Endothelial cell of umbilical vein (primary cell): ENCODE data around the gene CDH15. TPM values are rescaled to one million over a fixed set of nuclear protein-coding genes. Genes with fewer than 3 reads are reported as not detected.

ENCODE experiments used
- BruUV-seq: library from RNA; stranded (reverse); fragments of 400-500 nt; replicated peaks from 2 replicates; lab custom pipeline; 2021; lab: Mats Ljungman, UMichigan
- CTCF ChIA-PET: fragments of 300-600, 350-600 bp; sonication (Branson Sonifier 250); formaldehyde crosslinking; loops from one replicate; lab custom pipeline; 2021; ENCODE audit warnings: antibody characterized with exemption, inconsistent platforms; lab: Charles Lee
- POLR2A ChIA-PET: fragments of 300-600, 350-600 bp; sonication (Branson Sonifier 250); formaldehyde crosslinking; loops from one replicate; lab custom pipeline; 2021; ENCODE audit warnings: antibody characterized with exemption, inconsistent platforms; lab: Charles Lee
- DNase-seq: peaks from one replicate; pipeline ENCODE4 v3.0.0-alpha.2; 2011; ENCODE audit warnings: low read depth, low spot score
- FAIRE-seq: peaks from 2 replicates; lab custom pipeline; 2011; peaks lifted over from hg19 to GRCh38; lab: Jason Lieb, UNC
- H2AFZ ChIP-seq: 2 replicates; pipeline ENCODE4 v1.6.0; 2012; ENCODE audit warnings: low read depth, low read length, control low read depth, inconsistent platforms
- H3K27ac ChIP-seq: 2 replicates; pipeline ENCODE4 v1.5.1; 2011; ENCODE audit warnings: low read depth, mild to moderate bottlenecking, control low read depth, low read length, moderate library complexity; ENCODE audit not compliant: insufficient read depth
- H3K27me3 ChIP-seq, 2 experiments: 2 replicates each; pipeline versions ENCODE4 v1.6.0 to v1.6.1; 2011; ENCODE audit warnings: low read length in 2 of 2, mixed read lengths in 1 of 2; ENCODE audit not compliant: control insufficient read depth in 2 of 2, insufficient read depth in 2 of 2
- H3K36me3 ChIP-seq, 2 experiments: 2 replicates in 1 of 2; 3 replicates in 1 of 2; pipeline ENCODE4 v1.5.1; 2011; ENCODE audit warnings: low read length in 2 of 2, mild to moderate bottlenecking in 1 of 2, moderate library complexity in 1 of 2; ENCODE audit not compliant: control insufficient read depth in 2 of 2, insufficient read depth in 2 of 2; ENCODE audit errors: extremely low read depth in 1 of 2
- H3K4me1 ChIP-seq: 3 replicates; pipeline ENCODE4 v1.5.1; 2011; ENCODE audit warnings: mild to moderate bottlenecking, low read length; ENCODE audit not compliant: control insufficient read depth, insufficient read depth; ENCODE audit errors: extremely low read depth
- H3K4me2 ChIP-seq: 2 replicates; pipeline ENCODE4 v1.6.1; 2011; ENCODE audit warnings: low read length, control low read depth, mixed read lengths; ENCODE audit not compliant: insufficient read depth
- H3K4me3 ChIP-seq, 3 experiments: fragments of 200-600 bp in 1 of 3; sonication (generic), shearing (Covaris generic) in 1 of 3; replicated peaks in 1 of 3; 2 replicates each; pipeline ENCODE4 v1.5.1; 2011 to 2016; ENCODE audit warnings: control low read depth in 3 of 3, low read length in 3 of 3, mild to moderate bottlenecking in 2 of 3, inconsistent platforms in 1 of 3, low read depth in 1 of 3, moderate library complexity in 1 of 3; ENCODE audit not compliant: insufficient read depth in 1 of 3
- H3K79me2 ChIP-seq: 2 replicates; pipeline ENCODE4 v1.6.0; 2012; ENCODE audit warnings: low read length, inconsistent platforms; ENCODE audit not compliant: control insufficient read depth, insufficient read depth
- H3K9ac ChIP-seq: replicated peaks from 2 replicates; pipeline ENCODE3; 2011; ENCODE audit warnings: low read length, control low read depth; ENCODE audit not compliant: insufficient read depth; ENCODE audit errors: extremely low read depth
- H3K9me1 ChIP-seq: replicated peaks from 3 replicates; pipeline ENCODE4 v1.6.0; 2011; ENCODE audit warnings: mild to moderate bottlenecking, low read length; ENCODE audit not compliant: control insufficient read depth, insufficient read depth; ENCODE audit errors: extremely low read depth
- H3K9me3 ChIP-seq: replicated peaks from 2 replicates; pipeline ENCODE4 v1.5.1; 2012; ENCODE audit warnings: low read length, inconsistent platforms; ENCODE audit not compliant: control insufficient read depth, insufficient read depth
- H4K20me1 ChIP-seq: replicated peaks from 2 replicates; pipeline ENCODE3; 2011; ENCODE audit warnings: mild to moderate bottlenecking, low read length; ENCODE audit not compliant: control insufficient read depth, insufficient read depth; ENCODE audit errors: extremely low read depth
- EZH2 ChIP-seq: IDR thresholded peaks from 2 replicates; pipeline ENCODE4 v1.6.1; 2012; ENCODE audit warnings: borderline replicate concordance, low read depth, mild to moderate bottlenecking, moderate library complexity, low read length, inconsistent platforms; ENCODE audit not compliant: severe bottlenecking
- FOS ChIP-seq: IDR thresholded peaks from 2 replicates; pipeline ENCODE4 v1.6.1; 2011; ENCODE audit warnings: mild to moderate bottlenecking, low read length, moderate library complexity, borderline replicate concordance; ENCODE audit not compliant: insufficient read depth
- JUN ChIP-seq: IDR thresholded peaks from 2 replicates; pipeline ENCODE4 v1.6.1; 2011; ENCODE audit warnings: borderline replicate concordance, low read depth; ENCODE audit not compliant: insufficient read length, insufficient read depth
- MYC ChIP-seq: IDR thresholded peaks from one replicate; pipeline ENCODE4 v1.6.1; 2011; ENCODE audit warnings: mild to moderate bottlenecking, low read depth, low read length
- POLR2A ChIP-seq: IDR thresholded peaks from 2 replicates; pipeline ENCODE4 v1.6.1; 2012; ENCODE audit warnings: low read depth, mild to moderate bottlenecking, control low read depth, low read length
- POLR2AphosphoS5 ChIP-seq: IDR thresholded peaks from 2 replicates; pipeline ENCODE4 v1.6.1; 2012; ENCODE audit warnings: low read depth, mild to moderate bottlenecking, control low read depth, low read length, moderate library complexity; ENCODE audit not compliant: insufficient read depth
- dilution Hi-C: fragments of 300-500 bp; cut with MboI; formaldehyde crosslinking; loops from one replicate; pipeline ENCODE4 v1.15.0; 2019; ENCODE audit warnings: low sequenced_read_pairs; ENCODE audit not compliant: extremely low pct_ligation_motif_present
- intact Hi-C: fragments of 100-400 bp; cut with micrococcal nuclease; formaldehyde crosslinking; loops from one replicate; pipeline ENCODE4 v1.10.0; 2022
- polyA plus RNA-seq, 4 experiments: library from polyadenylated mRNA; depleted of rRNA in 3 of 4; stranded (reverse) in 3 of 4; unstranded in 1 of 4; fragments of >200 nt; gene quantifications; 2 replicates each; pipeline versions ENCODE4 v1.2.1 to v1.2.3, GENCODE V29; 2011 to 2012; ENCODE audit warnings: missing spikeins in 1 of 4
- total RNA-seq: library from RNA; stranded (reverse); gene quantifications from 2 replicates; pipeline ENCODE4 v1.2.3, GENCODE V29; 2021
- TF ChIP-seq, protein P1 (sequence below), 2 donors: IDR thresholded peaks; 1 replicate in 1 of 2; 2 replicates in 1 of 2; pipeline ENCODE4 v1.5.1; 2011; ENCODE audit warnings: low read length in 2 of 2, mild to moderate bottlenecking in 2 of 2, moderate library complexity in 2 of 2, control low read depth in 1 of 2, inconsistent platforms in 1 of 2, low read depth in 1 of 2; ENCODE audit not compliant: insufficient read depth in 1 of 2; ENCODE audit errors: extremely low read depth in 1 of 2
- TF ChIP-seq, protein P2 (sequence below): IDR thresholded peaks from 2 replicates; pipeline ENCODE4 v1.6.1; 2011; ENCODE audit not compliant: insufficient read depth, insufficient read length

Gene CDH15
- total and polyA plus RNA-seq, 2 donors (not counting 3 experiments of a cell fraction or from before 2014, with no cell fraction given) = 0.44 TPM; not detected in 1

DNA sequence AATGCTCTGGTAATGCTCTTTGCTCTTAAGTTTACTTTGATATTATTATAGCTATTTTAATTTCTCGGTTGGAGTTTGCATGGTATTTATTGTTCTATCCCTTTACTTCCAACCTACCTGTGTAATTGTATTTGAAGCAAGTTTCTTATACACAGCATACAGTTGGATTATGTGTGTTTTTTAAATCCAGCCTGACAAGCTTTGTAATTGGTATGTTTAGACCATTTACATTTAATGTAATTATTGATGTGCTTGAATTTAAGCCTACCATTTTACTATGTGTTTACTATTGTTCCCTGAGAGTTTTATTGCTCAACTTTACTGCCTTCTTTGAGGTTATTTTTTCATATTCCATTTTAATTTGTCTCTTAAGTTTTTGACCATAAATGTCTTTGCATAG is 42.2 kb upstream of the CDH15 start:
- dilution Hi-C loops (loop anchor here (25.0 kb wide), 1 partner anchor 167 kb away; no protein-coding TSS in a partner anchor), intact Hi-C loops (no loop called here)
- ChIA-PET POLR2A (no interaction called here), CTCF (interaction anchor here (1.0 kb wide), 1 partner anchor 8 kb away, joined by 3 read pairs; no protein-coding TSS in a partner anchor)
- Histone ChIP-seq H3K9me1 (no peaks in the 10 kb centered on the region), H3K79me2 (no peaks in the 10 kb centered on the region), H3K36me3 (peaks cover 0 to 13% of the 10 kb centered on the region in 2 experiments), H3K4me2 (no peak overlapping the region), H3K9ac (no peak overlapping the region), H4K20me1 (peaks cover 2% of the 10 kb centered on the region), H3K27ac (no peak overlapping the region), H2AFZ (no peak overlapping the region), H3K9me3 (no peaks in the 10 kb centered on the region), H3K4me3 (no peak overlapping the region), H3K4me1 (no peaks in the 10 kb centered on the region), H3K27me3 (no peaks in the 10 kb centered on the region)
- FAIRE-seq (no peak), DNase-seq (no peak)
- no TSS peak for BruUV-seq
- no peak for TF ChIP-seq POLR2AphosphoS5
- TF ChIP-seq MYC = no peak
- TF ChIP-seq POLR2A = no peak
- TF ChIP-seq, protein P1, sequence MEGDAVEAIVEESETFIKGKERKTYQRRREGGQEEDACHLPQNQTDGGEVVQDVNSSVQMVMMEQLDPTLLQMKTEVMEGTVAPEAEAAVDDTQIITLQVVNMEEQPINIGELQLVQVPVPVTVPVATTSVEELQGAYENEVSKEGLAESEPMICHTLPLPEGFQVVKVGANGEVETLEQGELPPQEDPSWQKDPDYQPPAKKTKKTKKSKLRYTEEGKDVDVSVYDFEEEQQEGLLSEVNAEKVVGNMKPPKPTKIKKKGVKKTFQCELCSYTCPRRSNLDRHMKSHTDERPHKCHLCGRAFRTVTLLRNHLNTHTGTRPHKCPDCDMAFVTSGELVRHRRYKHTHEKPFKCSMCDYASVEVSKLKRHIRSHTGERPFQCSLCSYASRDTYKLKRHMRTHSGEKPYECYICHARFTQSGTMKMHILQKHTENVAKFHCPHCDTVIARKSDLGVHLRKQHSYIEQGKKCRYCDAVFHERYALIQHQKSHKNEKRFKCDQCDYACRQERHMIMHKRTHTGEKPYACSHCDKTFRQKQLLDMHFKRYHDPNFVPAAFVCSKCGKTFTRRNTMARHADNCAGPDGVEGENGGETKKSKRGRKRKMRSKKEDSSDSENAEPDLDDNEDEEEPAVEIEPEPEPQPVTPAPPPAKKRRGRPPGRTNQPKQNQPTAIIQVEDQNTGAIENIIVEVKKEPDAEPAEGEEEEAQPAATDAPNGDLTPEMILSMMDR (IDR thresholded peaks at IDR 0.05; ENCODE audit: extremely low read depth in 1 of 2, insufficient read depth in 1 of 2, low read depth in 1 of 2, low read length in 2 of 2) = no peak
- TF ChIP-seq, protein P2, sequence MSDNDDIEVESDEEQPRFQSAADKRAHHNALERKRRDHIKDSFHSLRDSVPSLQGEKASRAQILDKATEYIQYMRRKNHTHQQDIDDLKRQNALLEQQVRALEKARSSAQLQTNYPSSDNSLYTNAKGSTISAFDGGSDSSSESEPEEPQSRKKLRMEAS = no peak
- TF ChIP-seq FOS = no peak
- TF ChIP-seq EZH2 = no peak
- TF ChIP-seq JUN = no peak
